ENCODE data around the gene RPS16. TPM values are rescaled to one million over a fixed set of nuclear protein-coding genes. Genes with fewer than 3 reads are reported as not detected.
A peak's percentile ranks its signal among the peaks of the same experiment; 100 is the strongest.

Gene RPS16
- total and polyA plus RNA-seq, 9 of the 15 experiments (the other 6 are each of a cell fraction or from before 2014, with no cell fraction given) = 82.6 to 3,671 (median 2,204) TPM

- TF ChIP-seq ZNF449 (CRISPR knock-in tag; IDR thresholded peaks at IDR 0.05) = no peak
- no peak for TF ChIP-seq ZFP36 (IDR thresholded peaks at IDR 0.05; ENCODE audit: low read depth, low read length, partially characterized antibody)
- peak; percentile 93 for TF ChIP-seq POLR2H (tag; IDR thresholded peaks at IDR 0.05; ENCODE audit: low read depth)
- TF ChIP-seq GABPB2 (CRISPR knock-in tag; conservative IDR thresholded peaks at IDR 0.05) = no peak
- no peak for TF ChIP-seq FOXA3 (CRISPR knock-in tag; conservative IDR thresholded peaks at IDR 0.05 in 1 of 2, IDR thresholded peaks at IDR 0.05 in 1 of 2)
- TF ChIP-seq ZNF197 (CRISPR knock-in tag; IDR thresholded peaks at IDR 0.05; ENCODE audit: low read depth) = no peak
- peak; percentile 63 for TF ChIP-seq KLF13 (tag; IDR thresholded peaks at IDR 0.05; ENCODE audit: borderline replicate concordance, low read depth)
- TF ChIP-seq NFYB (IDR thresholded peaks at IDR 0.05; ENCODE audit: extremely low read depth, insufficient read length) = peak; percentile 87
- no peak for TF ChIP-seq ZKSCAN8 (CRISPR knock-in tag; IDR thresholded peaks at IDR 0.05)
- 0 out of 2 replicates have a peak, but pooled peaks have one; percentile 35 for TF ChIP-seq RUNX1 (IDR thresholded peaks at IDR 0.05; ENCODE audit: low read depth)
- peak; percentile 98 for TF ChIP-seq CXXC5 (CRISPR knock-in tag; IDR thresholded peaks at IDR 0.05)
- peak; percentile 59; the same call in 1 of the 2 replicates for TF ChIP-seq HBP1 (CRISPR knock-in tag; IDR thresholded peaks at IDR 0.05)
- TF ChIP-seq NBN (IDR thresholded peaks at IDR 0.05; ENCODE audit: low read depth) = peak; percentile 93
- TF ChIP-seq MAFK (IDR thresholded peaks at IDR 0.05; ENCODE audit: low read length) = no peak
- no peak for TF ChIP-seq ARID3A (IDR thresholded peaks at IDR 0.05; ENCODE audit: borderline replicate concordance, low read depth, low read length)
- TF ChIP-seq NR2C2 (CRISPR knock-in tag; IDR thresholded peaks at IDR 0.05) = peak; percentile 74
- TF ChIP-seq NR2C2 (tag; IDR thresholded peaks at IDR 0.05) = peak; percentile 78
- TF ChIP-seq CTCF (IDR thresholded peaks at IDR 0.05 in 2 of 3, conservative IDR thresholded peaks at IDR 0.05 in 1 of 3; ENCODE audit: insufficient read depth in 2 of 3, low read depth in 1 of 3, low read length in 3 of 3) = peak in 2 of 3 experiments; percentile 15 to 25; a peak in 3 of 6 replicates
- no peak for TF ChIP-seq USF1 (CRISPR knock-in tag; IDR thresholded peaks at IDR 0.05)
- TF ChIP-seq ZNF75A (CRISPR knock-in tag; IDR thresholded peaks at IDR 0.05) = no peak
These were observed 44.9 kb downstream of the RPS16 start, which contains the start of the genes MED29 and PAF1 (continued) for GRCh38 chr19:39390751-39391437.

All from K562 (cell line).